Epithelial cell of prostate (primary cell): ENCODE data around the gene NFYA.

Experiments used
- DNase-seq: peaks from one replicate; pipeline ENCODE4 v3.0.0-alpha.2; 2011; ENCODE audit warnings: low read depth, low spot score
- H3K27ac ChIP-seq: fragments of 450-650 bp; 2 replicates; pipeline ENCODE4 v1.5.1; 2017; ENCODE audit warnings: mild to moderate bottlenecking

NFYA gene

GRCh38 chr6:41072836-41073202 lies at the start of gene NFYA:
NFYA (plus strand) TSS chr6:41072974; CDS start chr6:41079090, 6,116 bp downstream.
- peak within 1 kb of the TSS; percentile 98 for H3K27ac ChIP-seq
- DNase-seq: no peak

- no peak overlapping the region for H3K27ac ChIP-seq
- DNase-seq: no peak
Measured at GRCh38 chr6:41023114-41023513, 49.7 kb upstream of the NFYA start.

GRCh38 chr6:41025966-41026530 lies 46.7 kb upstream of the NFYA start:
- no peak overlapping the region for H3K27ac ChIP-seq
- DNase-seq: no peak

DNA sequence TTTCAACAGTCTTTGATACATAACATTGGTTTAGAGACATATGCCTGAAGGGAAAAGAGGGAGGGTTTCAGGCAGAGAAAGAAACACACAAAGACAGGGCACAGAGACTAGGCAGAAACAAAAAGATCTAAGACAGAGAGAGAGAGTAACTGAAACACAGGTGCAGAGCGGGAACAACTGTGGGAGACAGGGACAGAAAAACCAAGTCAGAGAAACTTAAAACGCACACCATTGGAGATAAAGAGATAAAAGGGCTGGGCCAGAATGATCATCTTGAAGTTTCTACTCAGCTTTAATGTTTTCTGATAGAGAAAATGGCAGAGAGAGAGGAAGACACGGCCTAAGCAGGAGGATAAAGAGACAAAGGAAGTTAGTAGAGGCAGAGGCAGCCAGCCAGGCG lies 45.5 kb upstream of the NFYA start:
- no peak for DNase-seq
- no peak overlapping the region for H3K27ac ChIP-seq

DNA sequence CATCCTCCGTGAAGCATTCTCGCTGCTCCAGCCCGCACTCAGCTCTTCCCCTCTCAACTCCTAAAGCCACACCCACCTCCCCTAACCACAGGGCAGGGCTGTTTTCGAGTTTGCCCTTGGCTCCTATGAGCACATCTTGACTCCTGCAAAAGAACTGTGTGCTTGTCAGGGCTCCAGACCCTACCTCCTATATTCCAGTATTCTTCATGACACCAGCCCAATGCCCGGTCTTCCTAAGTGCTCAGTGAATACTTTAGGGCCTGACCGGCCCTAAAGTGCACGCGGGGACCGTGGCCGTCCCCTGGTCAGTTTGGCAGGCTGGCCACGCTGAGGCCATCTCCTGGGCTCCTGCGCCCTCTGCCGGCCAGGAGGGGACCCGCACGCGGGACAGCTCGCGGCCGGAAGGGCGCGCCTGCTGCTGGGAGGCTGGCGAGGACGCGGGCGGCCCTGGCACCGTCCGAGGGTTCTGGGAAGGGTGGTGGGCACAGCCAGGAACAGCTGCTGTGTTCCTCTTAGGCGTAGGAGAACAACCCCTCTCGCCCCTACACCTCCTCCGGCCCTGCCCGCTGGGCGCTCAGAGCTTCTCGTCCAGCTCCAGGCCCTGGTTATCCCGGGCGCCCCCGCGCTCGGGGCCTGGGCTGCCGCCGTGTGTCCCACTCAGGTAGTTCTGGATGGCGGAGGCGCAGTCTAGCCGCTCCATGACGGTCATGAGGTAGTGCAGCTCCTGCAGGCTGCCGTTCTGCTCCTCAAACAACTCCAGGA lies 44.8 kb upstream of the NFYA start:
- H3K27ac ChIP-seq: no peak overlapping the region
- DNase-seq: no peak

GRCh38 chr6:41028561-41029412 lies 44.0 kb upstream of the NFYA start:
- no peak for DNase-seq
- no peak overlapping the region for H3K27ac ChIP-seq

DNA sequence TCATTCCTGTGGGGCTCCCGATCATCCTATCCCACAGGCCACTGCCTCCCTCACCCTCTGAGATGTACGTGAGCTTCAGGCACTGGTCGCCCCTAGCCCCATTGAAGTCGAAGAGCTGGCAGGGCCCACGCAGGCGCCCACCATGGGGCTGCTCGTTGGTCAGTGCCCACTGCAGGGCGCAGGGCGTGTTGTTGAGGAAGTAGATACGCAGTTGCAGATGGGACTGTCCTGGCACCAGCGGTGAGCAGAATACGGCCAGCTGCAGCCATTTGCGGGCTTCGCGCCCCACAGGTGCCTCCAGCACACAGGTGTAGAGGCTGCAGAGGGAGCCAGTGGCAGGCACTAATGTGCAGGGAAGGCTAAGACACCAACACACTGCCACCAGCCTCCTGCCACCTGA lies 39.9 kb upstream of the NFYA start:
- DNase-seq: no peak

GRCh38 chr6:41033776-41034175 lies 39.0 kb upstream of the NFYA start:
- no peak overlapping the region for H3K27ac ChIP-seq
- no peak for DNase-seq

More for the DNA sequence above, 39.9 kb upstream of the NFYA start:
- H3K27ac ChIP-seq: no peak overlapping the region

- peak overlapping the region; percentile 74 for H3K27ac ChIP-seq
- DNase-seq: peak; percentile 62
Measured at GRCh38 chr6:41036186-41036585, 36.6 kb upstream of the NFYA start.

DNA sequence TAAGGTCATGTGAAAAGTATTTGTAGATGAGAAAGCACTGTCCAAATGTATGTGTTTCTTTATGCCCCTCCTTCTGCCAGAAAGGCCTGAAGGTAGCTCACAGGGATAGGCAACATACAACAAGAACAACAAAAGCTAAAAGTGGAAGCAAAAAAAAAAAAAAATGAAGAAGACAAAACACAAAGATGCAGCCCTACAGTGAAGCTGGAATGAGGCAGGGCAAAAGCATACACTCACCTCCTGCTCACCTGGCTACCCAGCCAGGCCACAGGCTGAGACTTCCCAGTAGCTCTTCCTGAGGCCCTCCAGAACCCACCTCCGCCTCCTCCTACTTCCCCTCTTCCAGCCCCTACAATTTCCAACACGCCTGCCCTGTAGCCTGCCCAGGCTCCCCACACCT lies 36.2 kb upstream of the NFYA start:
- H3K27ac ChIP-seq: peak overlapping the region; percentile 74
- no peak for DNase-seq

- no peak for DNase-seq
- peak overlapping the region; percentile 74 for H3K27ac ChIP-seq
Measured at GRCh38 chr6:41037107-41037900, 35.5 kb upstream of the NFYA start.

GRCh38 chr6:41038205-41038604 lies 34.6 kb upstream of the NFYA start:
- no peak overlapping the region for H3K27ac ChIP-seq
- no peak for DNase-seq

DNA sequence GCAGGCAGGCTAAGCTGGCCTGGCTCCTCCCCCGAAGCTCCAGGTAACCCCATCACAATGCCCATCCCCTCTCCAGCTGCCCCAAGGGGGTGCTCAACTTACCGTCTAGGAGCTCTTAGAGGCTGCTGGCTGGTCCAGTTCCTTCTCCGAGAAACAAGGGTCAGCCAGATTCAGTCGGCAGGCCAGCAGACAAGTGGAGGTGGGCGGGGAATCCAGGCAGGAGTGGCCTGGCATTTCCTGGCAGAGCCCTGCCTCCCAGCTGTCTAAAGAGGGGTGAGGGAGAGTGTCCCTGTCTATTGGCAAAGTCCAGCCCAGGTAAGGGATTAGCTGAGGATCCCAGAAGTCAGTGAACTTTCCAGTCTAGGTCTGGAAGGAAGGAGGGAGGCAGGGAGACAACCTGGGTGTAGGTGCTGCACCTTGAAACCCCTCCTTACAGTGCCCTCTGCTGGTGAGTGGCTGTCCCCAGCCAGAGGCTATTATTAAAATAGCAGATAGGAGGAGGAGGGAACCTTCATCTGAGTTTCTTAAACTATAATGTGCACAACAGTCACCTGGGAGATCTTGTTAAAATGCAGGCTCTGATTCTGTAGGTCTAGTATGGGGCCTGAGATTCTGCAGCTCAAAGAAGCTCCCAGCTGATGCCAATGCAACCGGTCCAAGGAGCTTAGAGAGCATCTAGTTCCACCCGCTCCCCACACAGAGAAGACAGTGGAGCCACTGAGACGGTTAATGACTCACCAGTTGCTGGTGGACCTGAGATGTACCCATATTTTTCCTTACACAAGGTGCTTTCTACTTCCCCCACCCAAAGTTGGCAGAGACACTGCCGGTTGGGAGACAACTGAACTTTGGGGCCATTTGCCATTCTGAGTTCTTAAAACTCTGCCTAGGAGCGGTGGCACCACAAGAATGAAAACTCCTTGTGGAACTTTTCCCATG lies 33.4 kb upstream of the NFYA start, which contains the start of gene UNC5CL:
Gene UNC5CL, minus strand, starts transcription at position 162 of the 939 bp plus-strand sequence. CDS start 4,147 bp downstream, outside the sequence.
- no peak for DNase-seq
- H3K27ac ChIP-seq: peak within 1 kb of the TSS; percentile 66

DNA sequence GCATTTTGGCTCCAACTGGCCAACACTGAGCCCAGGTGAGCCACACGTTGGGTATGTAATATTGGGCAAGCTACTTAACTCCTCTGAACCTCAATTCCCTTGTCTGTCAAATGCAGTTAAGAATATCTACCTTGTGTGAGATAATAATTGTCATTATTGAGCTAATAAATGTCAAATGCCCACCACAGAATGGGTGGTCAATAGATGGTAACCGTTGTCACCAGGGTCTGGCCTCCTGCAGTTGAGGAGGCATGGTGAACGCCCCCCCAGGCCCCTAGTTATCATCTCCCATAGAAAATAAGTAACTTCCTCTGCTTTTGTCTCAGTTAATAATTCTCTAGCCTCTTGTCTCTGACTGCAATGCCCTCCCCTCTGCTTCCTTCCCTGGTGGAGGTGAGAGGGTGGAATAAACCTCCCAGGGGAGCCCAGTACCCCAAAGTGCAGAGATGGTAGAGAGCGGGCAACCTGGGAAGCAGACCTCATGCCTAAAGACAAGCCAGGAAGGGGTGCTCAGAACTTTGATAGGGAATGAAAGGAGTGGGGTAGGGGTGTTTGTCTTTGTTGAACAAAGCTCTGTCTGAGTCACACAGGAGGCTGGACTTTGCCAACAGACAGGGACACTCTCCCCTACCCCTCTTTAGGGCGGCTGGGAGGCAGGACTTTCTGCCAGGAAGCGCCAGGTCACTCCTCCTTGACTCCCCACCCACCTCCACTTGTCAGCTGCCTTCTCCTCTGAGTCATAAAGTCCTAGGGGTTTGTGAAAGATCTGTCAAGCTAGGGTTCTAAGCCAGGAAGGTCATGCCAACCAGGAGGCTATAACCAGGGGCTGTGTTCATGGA lies 32.5 kb upstream of the NFYA start:
- DNase-seq: no peak
- peak overlapping the region; percentile 66 for H3K27ac ChIP-seq

- no peak for DNase-seq
- peak overlapping the region; percentile 66 for H3K27ac ChIP-seq
Measured at GRCh38 chr6:41040940-41041536, 31.7 kb upstream of the NFYA start.

DNA sequence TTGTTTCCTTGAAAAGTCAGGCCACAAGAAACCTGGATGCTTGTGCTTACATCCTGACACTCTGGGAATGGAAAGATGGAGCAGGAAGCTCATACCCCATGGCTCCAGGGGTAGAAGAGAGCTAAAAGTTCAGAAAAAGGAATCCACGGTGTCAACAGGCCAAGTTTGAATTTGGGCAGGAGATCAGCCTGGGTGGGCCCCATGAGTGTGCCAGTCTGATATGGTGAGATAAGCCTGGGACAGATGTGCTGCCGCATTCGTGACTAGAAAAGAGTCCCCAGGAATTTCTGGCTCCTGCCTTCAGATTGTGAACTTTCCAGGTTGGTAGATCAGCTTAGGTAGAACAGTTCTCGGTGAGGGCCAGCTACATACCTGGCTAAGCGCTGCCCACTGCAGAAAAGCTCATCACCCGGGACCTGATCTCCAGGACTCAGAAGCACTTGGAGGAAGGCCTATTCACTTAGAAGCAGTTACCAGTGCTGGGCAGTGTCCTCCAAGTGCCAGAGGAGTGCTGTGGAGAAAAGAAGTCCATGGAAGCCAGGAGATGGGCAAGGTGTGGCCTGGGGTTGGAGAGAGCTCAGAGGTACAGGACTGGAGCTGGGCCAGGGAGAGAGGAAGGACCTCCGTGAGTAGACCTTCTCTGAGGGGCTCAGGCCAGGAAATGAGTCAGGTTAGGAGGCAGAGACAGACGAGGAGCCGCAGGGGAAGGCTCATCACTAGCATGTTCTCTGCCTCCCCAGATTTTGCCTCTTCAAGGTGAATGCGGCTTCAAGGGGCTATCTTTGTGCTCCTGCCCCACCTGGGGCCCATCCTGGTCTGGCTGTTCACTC lies 30.3 kb upstream of the NFYA start, which contains the start of gene TSPO2:
Gene TSPO2, plus strand, starts transcription at position 242 of the 830 bp plus-strand sequence. Its CDS starts 519 bp downstream, at position 761.
- no peak within 1 kb of the TSS for H3K27ac ChIP-seq
- no peak for DNase-seq

DNA sequence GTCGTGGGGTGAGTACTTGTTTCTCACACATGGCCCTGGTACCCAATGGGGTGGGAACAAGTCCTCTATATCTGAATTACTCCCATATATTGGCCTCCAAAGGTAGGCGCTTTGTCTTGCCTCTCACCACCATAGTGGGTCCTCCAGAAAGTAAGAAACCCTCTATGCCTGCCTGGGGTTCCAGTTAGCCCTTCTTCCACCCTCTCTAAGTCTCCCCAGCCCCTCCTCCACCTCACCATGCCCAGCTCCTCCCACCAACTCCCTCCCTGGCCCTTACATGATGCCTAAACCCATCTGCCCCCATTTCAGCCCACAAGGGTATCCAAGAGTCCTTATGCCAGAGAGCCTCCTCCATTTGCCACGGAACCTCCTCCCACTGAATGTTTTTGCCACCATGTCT lies 29.6 kb upstream of the NFYA start:
- no peak for DNase-seq
- no peak overlapping the region for H3K27ac ChIP-seq
